ENCODE results near the gene CFAP61. TPM values are rescaled to one million over a fixed set of nuclear protein-coding genes. Genes with fewer than 3 reads are reported as not detected.

The CFAP61 gene
- total and polyA plus RNA-seq, 2 experiments from 2014 or later: 1.0 TPM; not detected in 1

GRCh38 chr20:20364593-20365479 is 312.5 kb downstream of the CFAP61 start:
- peaks cover 24% of the 10 kb centered on the region for H3K4me1 ChIP-seq (ENCODE audit: insufficient read depth)
- no peaks in the 10 kb centered on the region for H3K79me2 ChIP-seq
- no peak overlapping the region for H2AFZ ChIP-seq
- peak overlapping the region; percentile 60 for H3K4me2 ChIP-seq
- no peak for TF ChIP-seq CTCF (IDR thresholded peaks at IDR 0.05; ENCODE audit: poor library complexity)
- TF ChIP-seq EZH2phosphoT487 (IDR thresholded peaks at IDR 0.05; ENCODE audit: low read depth, severe bottlenecking, unreplicated experiment): peak; percentile 62
- peak; percentile 56 for TF ChIP-seq EZH2 (IDR thresholded peaks at IDR 0.05; ENCODE audit: borderline replicate concordance)
- no peaks in the 10 kb centered on the region for H4K20me1 ChIP-seq (ENCODE audit: insufficient read depth, poor library complexity, severe bottlenecking)
- DNase-seq (ENCODE audit: low spot score): no peak
- no peaks in the 10 kb centered on the region for H3K36me3 ChIP-seq (replicated peaks; ENCODE audit: insufficient read depth, low read depth)
- peaks cover 85% of the 10 kb centered on the region for H3K27me3 ChIP-seq
- no peaks in the 10 kb centered on the region for H3K9me2 ChIP-seq (replicated peaks; ENCODE audit: insufficient read depth)
- H3K4me3 ChIP-seq: no peak overlapping the region
- no peaks in the 10 kb centered on the region for H3K9me3 ChIP-seq (ENCODE audit: low read depth)
- WGBS (ENCODE audit: low lambda C conversion rate, missing lambda C conversion rate): 3% methylated on average over 61 of the region's 70 CpGs
- no peak overlapping the region for H3K27ac ChIP-seq

DNA sequence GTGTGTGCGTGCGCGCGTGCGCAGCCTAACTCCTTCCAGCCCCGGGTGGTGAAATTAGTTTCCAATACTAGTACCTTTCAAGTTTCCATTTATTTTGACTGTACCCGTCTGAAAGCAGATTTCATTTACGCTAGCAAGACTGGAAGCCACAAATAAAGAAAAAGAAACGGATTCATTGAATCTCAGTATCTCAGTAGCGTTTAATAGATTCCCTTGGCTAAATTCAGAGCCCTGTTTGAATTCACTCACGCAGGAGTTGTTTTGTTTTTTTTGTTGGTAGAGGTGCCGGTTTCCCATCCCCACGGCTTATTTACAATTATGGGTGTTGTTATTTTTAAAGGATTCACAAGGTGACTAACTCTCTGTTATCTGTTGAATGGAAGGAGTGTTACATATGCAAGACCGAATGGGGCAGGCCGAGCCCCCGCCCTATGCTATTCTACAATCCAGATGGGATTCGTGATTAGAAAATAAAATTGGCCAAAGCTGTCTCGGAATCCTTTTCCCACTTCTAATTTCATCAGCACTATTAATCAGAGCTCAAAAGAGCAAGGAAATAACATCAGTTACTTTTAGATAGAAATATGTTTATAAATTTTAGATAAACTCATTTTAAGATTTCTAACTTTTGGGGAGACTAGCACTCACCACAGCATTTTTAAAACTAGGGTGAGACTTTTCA is 313.3 kb downstream of the CFAP61 start:
- Histone ChIP-seq H3K9me2 (replicated peaks; ENCODE audit: insufficient read depth) (no peaks in the 10 kb centered on the region), H3K36me3 (replicated peaks; ENCODE audit: insufficient read depth, low read depth) (no peaks in the 10 kb centered on the region), H4K20me1 (ENCODE audit: insufficient read depth, poor library complexity, severe bottlenecking) (no peaks in the 10 kb centered on the region), H3K79me2 (no peaks in the 10 kb centered on the region), H3K27me3 (peaks cover 88% of the 10 kb centered on the region), H3K4me2 (no peak overlapping the region), H3K4me3 (no peak overlapping the region), H3K4me1 (ENCODE audit: insufficient read depth) (peaks cover 24% of the 10 kb centered on the region), H3K27ac (no peak overlapping the region), H2AFZ (no peak overlapping the region), H3K9me3 (ENCODE audit: low read depth) (no peaks in the 10 kb centered on the region)
- DNase-seq (ENCODE audit: low spot score): no peak
- 7% methylated on average over 18 of the region's 18 CpGs for WGBS (ENCODE audit: low lambda C conversion rate, missing lambda C conversion rate)
- no peak for TF ChIP-seq EZH2 (IDR thresholded peaks at IDR 0.05; ENCODE audit: borderline replicate concordance)
- TF ChIP-seq EZH2phosphoT487 (IDR thresholded peaks at IDR 0.05; ENCODE audit: low read depth, severe bottlenecking, unreplicated experiment): peak; percentile 8
- TF ChIP-seq CTCF (IDR thresholded peaks at IDR 0.05; ENCODE audit: poor library complexity): no peak

DNA sequence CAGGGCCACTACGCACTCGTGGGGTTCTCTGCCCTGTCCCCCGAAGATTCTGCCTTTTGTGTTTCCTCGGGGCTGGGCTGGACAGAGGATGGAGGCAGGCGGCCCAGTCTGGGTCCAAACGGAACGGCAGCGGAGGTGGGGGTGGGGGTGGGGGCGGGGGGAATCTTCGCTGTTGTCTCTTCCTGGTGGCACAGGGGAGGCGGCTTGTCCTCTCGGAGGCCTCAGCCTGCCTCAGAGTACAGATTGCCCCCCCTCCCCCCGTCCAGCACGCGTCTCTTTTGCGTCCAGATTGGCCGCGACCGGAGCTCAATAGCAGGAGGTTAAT is 314.2 kb downstream of the CFAP61 start:
- H3K9me3 ChIP-seq (ENCODE audit: low read depth): no peaks in the 10 kb centered on the region
- H3K4me2 ChIP-seq: peak overlapping the region; percentile 75
- H3K9me2 ChIP-seq (replicated peaks; ENCODE audit: insufficient read depth): no peaks in the 10 kb centered on the region
- H3K4me3 ChIP-seq: no peak overlapping the region
- no peak for TF ChIP-seq EZH2 (IDR thresholded peaks at IDR 0.05; ENCODE audit: borderline replicate concordance)
- TF ChIP-seq CTCF (IDR thresholded peaks at IDR 0.05; ENCODE audit: poor library complexity): no peak
- no peak for TF ChIP-seq EZH2phosphoT487 (IDR thresholded peaks at IDR 0.05; ENCODE audit: low read depth, severe bottlenecking, unreplicated experiment)
- peaks cover 88% of the 10 kb centered on the region for H3K27me3 ChIP-seq
- H4K20me1 ChIP-seq (ENCODE audit: insufficient read depth, poor library complexity, severe bottlenecking): no peaks in the 10 kb centered on the region
- H2AFZ ChIP-seq: peak overlapping the region; percentile 33
- no peaks in the 10 kb centered on the region for H3K79me2 ChIP-seq
- no peaks in the 10 kb centered on the region for H3K36me3 ChIP-seq (replicated peaks; ENCODE audit: insufficient read depth, low read depth)
- 5% methylated on average over 5 of the region's 19 CpGs for WGBS (ENCODE audit: low lambda C conversion rate, missing lambda C conversion rate)
- no peak overlapping the region for H3K27ac ChIP-seq
- peaks cover 24% of the 10 kb centered on the region for H3K4me1 ChIP-seq (ENCODE audit: insufficient read depth)
- no peak for DNase-seq (ENCODE audit: low spot score)
